HCT116 (cell line): ENCODE results near the gene KYNU. TPM values are rescaled to one million over a fixed set of nuclear protein-coding genes. Genes with fewer than 3 reads are reported as not detected.

Source experiments
- ATAC-seq: fragments of 200-7000 bp; cut with Tn5 transposase; 2 replicates; pipeline ENCODE4 v1.9.1; 2020; ENCODE audit warnings: mild to moderate bottlenecking, moderate library complexity
- BruUV-seq: library from RNA; stranded (reverse); fragments of 400-500 nt; replicated peaks from 2 replicates; lab custom pipeline; 2021; lab: Mats Ljungman, UMichigan
- CTCF ChIA-PET: fragments of 300-600 bp; sonication (Branson Sonifier 250); formaldehyde crosslinking; loops from one replicate; lab custom pipeline; 2021; ENCODE audit warnings: antibody characterized with exemption; lab: Charles Lee
- POLR2A ChIA-PET: fragments of 300-600, 350-600 bp; sonication (Branson Sonifier 250); formaldehyde crosslinking; loops from one replicate; lab custom pipeline; 2021; ENCODE audit warnings: antibody characterized with exemption; lab: Charles Lee
- RAD21 ChIA-PET, 2 experiments: fragments of 300-600 bp; sonication (Branson Sonifier 250); formaldehyde crosslinking; loops; one replicate each; lab custom pipeline; 2023; ENCODE audit warnings: low total read pairs in 2 of 2; ENCODE audit not compliant: uncharacterized antibody in 2 of 2, unreplicated experiment in 2 of 2, low non-redundant PET in 1 of 2; lab: Charles Lee
- DNase-seq: peaks from one replicate; pipeline ENCODE4 v3.0.0-alpha.2; 2010; ENCODE audit warnings: low read depth, low spot score
- H2AFZ ChIP-seq: fragments of 200-600 bp; shearing (Covaris generic), sonication (generic); 2 replicates; pipeline ENCODE4 v1.6.1; 2017; ENCODE audit warnings: low read depth, mixed run types, mixed read lengths, antibody characterized with exemption, low read length; ENCODE audit not compliant: poor library complexity, severe bottlenecking
- H3K27ac ChIP-seq: 2 replicates; pipeline ENCODE4 v1.5.1; 2012; ENCODE audit warnings: low read depth, low read length
- H3K27me3 ChIP-seq: fragments of 200-600 bp; sonication (generic); 2 replicates; pipeline ENCODE4 v1.6.1; 2016; ENCODE audit warnings: mixed run types, low read length, mixed read lengths; ENCODE audit not compliant: insufficient read depth
- H3K36me3 ChIP-seq, 2 experiments: fragments of 200-500 bp in 1 of 2; fragments of 200-600 bp in 1 of 2; sonication (Bioruptor generic) in 1 of 2; sonication (generic) in 1 of 2; 2 replicates each; pipeline versions ENCODE4 v1.5.1 to v1.6.1; 2014 to 2016; ENCODE audit warnings: low read length in 2 of 2, inconsistent platforms in 1 of 2, mixed read lengths in 1 of 2, mixed run types in 1 of 2; ENCODE audit not compliant: insufficient read depth in 2 of 2, control insufficient read depth in 1 of 2
- H3K4me1 ChIP-seq, 2 experiments: fragments of 200-600 bp in 1 of 2; sonication (generic) in 1 of 2; 2 replicates each; pipeline versions ENCODE4 v1.5.1 to v1.6.1; 2012 to 2017; ENCODE audit warnings: low read length in 2 of 2, inconsistent platforms in 1 of 2, mild to moderate bottlenecking in 1 of 2, mixed read lengths in 1 of 2, mixed run types in 1 of 2, moderate library complexity in 1 of 2; ENCODE audit not compliant: insufficient read depth in 2 of 2, control insufficient read depth in 1 of 2
- H3K4me2 ChIP-seq: fragments of 200-600 bp; sonication (generic); 2 replicates; pipeline ENCODE4 v1.6.1; 2017; ENCODE audit warnings: mixed run types, low read length, mixed read lengths
- H3K4me3 ChIP-seq, 2 experiments: fragments of 200-600 bp in 1 of 2; sonication (generic) in 1 of 2; replicated peaks in 1 of 2; 2 replicates each; pipeline ENCODE4 v1.5.1; 2011 to 2016; ENCODE audit warnings: low read length in 2 of 2, control low read depth in 1 of 2, low read depth in 1 of 2, mild to moderate bottlenecking in 1 of 2, mixed read lengths in 1 of 2, mixed run types in 1 of 2
- H3K79me2 ChIP-seq: fragments of 200-600 bp; sonication (generic); 2 replicates; pipeline ENCODE4 v1.6.1; 2017; ENCODE audit warnings: mild to moderate bottlenecking, mixed run types, low read length, moderate library complexity, mixed read lengths; ENCODE audit not compliant: insufficient read depth
- H3K9ac ChIP-seq: fragments of 200-600 bp; sonication (generic); 2 replicates; pipeline ENCODE4 v1.6.1; 2016; ENCODE audit warnings: low read length, mixed read lengths
- H3K9me2 ChIP-seq: fragments of 200-600 bp; sonication (generic), shearing (Covaris generic); 2 replicates; pipeline ENCODE4 v1.6.1; 2017; ENCODE audit warnings: mixed run types, mild to moderate bottlenecking, moderate library complexity; ENCODE audit not compliant: insufficient read depth
- H3K9me3 ChIP-seq, 2 experiments: fragments of 200-500 bp in 1 of 2; fragments of 200-600 bp in 1 of 2; sonication (Bioruptor generic) in 1 of 2; sonication (generic) in 1 of 2; 2 replicates each; pipeline ENCODE4 v1.6.1; 2014 to 2017; ENCODE audit warnings: low read length in 2 of 2, mixed read lengths in 2 of 2, inconsistent platforms in 1 of 2, low read depth in 1 of 2, mild to moderate bottlenecking in 1 of 2, mixed run types in 1 of 2, moderate library complexity in 1 of 2; ENCODE audit not compliant: control insufficient read depth in 1 of 2, insufficient read depth in 1 of 2
- H4K20me1 ChIP-seq: fragments of 200-600 bp; sonication (generic), shearing (Covaris generic); 2 replicates; pipeline ENCODE4 v1.6.1; 2017; ENCODE audit warnings: mixed run types, mild to moderate bottlenecking, moderate library complexity; ENCODE audit not compliant: insufficient read depth
- CBX3 ChIP-seq: IDR thresholded peaks from 2 replicates; pipeline ENCODE4 v1.6.1; 2012; ENCODE audit warnings: low read depth
- CEBPB ChIP-seq: IDR thresholded peaks from 2 replicates; pipeline ENCODE4 v1.6.1; 2012; ENCODE audit warnings: low read depth
- EGR1 ChIP-seq: IDR thresholded peaks from 2 replicates; pipeline ENCODE4 v1.6.1; 2012; ENCODE audit warnings: low read depth
- EZH2 ChIP-seq: fragments of 200-600 bp; sonication (generic); IDR thresholded peaks from 2 replicates; pipeline ENCODE4 v1.6.1; 2017; ENCODE audit warnings: antibody characterized with exemption, mixed run types
- JUND ChIP-seq: IDR thresholded peaks from 2 replicates; pipeline ENCODE4 v1.6.1; 2012
- POLR2A ChIP-seq: IDR thresholded peaks from 2 replicates; pipeline ENCODE4 v1.7.0; 2011; ENCODE audit warnings: borderline replicate concordance; ENCODE audit not compliant: insufficient read depth, insufficient read length; ENCODE audit errors: extremely low read depth
- POLR2AphosphoS5 ChIP-seq: IDR thresholded peaks from 2 replicates; pipeline ENCODE4 v1.6.1; 2011; ENCODE audit warnings: mild to moderate bottlenecking, low read depth, low read length, moderate library complexity
- RAD21 ChIP-seq: IDR thresholded peaks from 2 replicates; pipeline ENCODE4 v1.6.1; 2012; ENCODE audit warnings: low read depth, mild to moderate bottlenecking
- SIN3A ChIP-seq: IDR thresholded peaks from 2 replicates; pipeline ENCODE4 v1.6.1; 2012; ENCODE audit warnings: low read depth
- SRF ChIP-seq: IDR thresholded peaks from 2 replicates; pipeline ENCODE4 v1.6.1; 2012; ENCODE audit warnings: low read depth
- YY1 ChIP-seq: IDR thresholded peaks from 2 replicates; pipeline ENCODE4 v1.6.1; 2011; ENCODE audit warnings: low read length, low read depth, moderate library complexity, mild to moderate bottlenecking; ENCODE audit not compliant: insufficient replicate concordance; ENCODE audit errors: extremely low read depth
- ZFX ChIP-seq: fragments of 450-650 bp; IDR thresholded peaks from 2 replicates; pipeline ENCODE4 v1.6.1; 2017
- intact Hi-C: fragments of 100-400 bp; cut with micrococcal nuclease; formaldehyde crosslinking; loops from 2 replicates; pipeline ENCODE4 v1.10.0; 2022
- total RNA-seq: library from RNA; stranded (reverse); gene quantifications from one replicate; pipeline ENCODE4 v1.2.1, GENCODE V29; 2021; ENCODE audit not compliant: unreplicated experiment
- TF ChIP-seq, protein P1 (sequence below), 3 experiments: fragments of 200-600 bp in 1 of 3; sonication (generic) in 1 of 3; IDR thresholded peaks in 2 of 3; conservative IDR thresholded peaks in 1 of 3; 2 replicates each; pipeline ENCODE4 v1.5.1; 2012 to 2017; ENCODE audit warnings: low read depth in 2 of 3, low read length in 2 of 3, antibody characterized with exemption in 1 of 3, borderline replicate concordance in 1 of 3, control low read depth in 1 of 3, mild to moderate bottlenecking in 1 of 3, mixed read lengths in 1 of 3, mixed run types in 1 of 3, moderate library complexity in 1 of 3; ENCODE audit not compliant: insufficient read depth in 1 of 3
- TF ChIP-seq, protein P2 (sequence below): IDR thresholded peaks from 2 replicates; pipeline ENCODE4 v1.6.1; 2011; ENCODE audit warnings: mild to moderate bottlenecking, low read length, moderate library complexity; ENCODE audit not compliant: insufficient replicate concordance; ENCODE audit errors: extremely low read depth

The KYNU gene
- total RNA-seq, 1 experiment from 2014 or later, result 0.22 TPM

DNA sequence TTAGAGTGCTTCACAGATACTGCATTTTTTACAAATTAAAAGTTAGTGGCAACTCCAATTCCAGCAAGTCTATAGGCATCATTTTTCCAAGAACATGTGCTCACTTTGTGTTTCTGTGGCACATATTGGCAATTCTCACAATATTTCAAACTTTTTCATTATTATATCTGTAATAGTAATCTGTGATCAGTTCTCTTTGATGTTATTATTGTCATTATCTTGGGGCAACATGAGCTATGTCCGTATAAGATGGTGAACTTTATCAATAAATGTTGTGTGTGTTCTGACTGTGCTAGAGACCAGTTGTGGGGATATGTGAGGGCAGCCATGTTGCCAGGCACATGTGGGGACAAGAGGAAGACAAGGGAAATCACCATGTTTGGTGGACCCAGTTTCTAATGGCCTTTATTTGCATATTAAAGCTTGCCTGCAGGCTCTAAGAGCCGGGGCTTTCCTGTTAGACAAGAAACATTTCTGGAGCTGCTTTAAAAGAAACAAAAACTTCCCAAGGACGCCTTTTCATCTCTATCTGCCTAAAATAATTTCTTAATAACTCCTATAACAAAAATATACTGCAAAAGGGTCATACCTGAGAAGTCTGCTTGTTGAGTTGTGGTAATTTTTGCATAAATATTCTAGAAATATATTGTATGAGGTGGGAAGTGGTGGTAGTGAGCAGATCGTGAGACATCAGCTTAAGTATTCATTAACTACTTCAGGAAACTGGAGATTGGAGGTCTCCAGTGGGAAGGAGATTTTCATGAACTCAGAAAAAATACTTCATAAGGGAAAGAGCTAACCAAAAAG is 37.2 kb downstream of the KYNU start:
- ChIA-PET POLR2A (no interaction called here), CTCF (no interaction called here), RAD21 (no interaction called here)
- intact Hi-C loops, result no loop called here
- H3K9me3 ChIP-seq, result no peaks in the 10 kb centered on the region
- H4K20me1 ChIP-seq, result no peaks in the 10 kb centered on the region
- TF ChIP-seq RAD21 (no peak), SIN3A (no peak), POLR2A (no peak), YY1 (no peak), ZFX (no peak), JUND (no peak), EZH2 (no peak)
- TF ChIP-seq, protein P1, sequence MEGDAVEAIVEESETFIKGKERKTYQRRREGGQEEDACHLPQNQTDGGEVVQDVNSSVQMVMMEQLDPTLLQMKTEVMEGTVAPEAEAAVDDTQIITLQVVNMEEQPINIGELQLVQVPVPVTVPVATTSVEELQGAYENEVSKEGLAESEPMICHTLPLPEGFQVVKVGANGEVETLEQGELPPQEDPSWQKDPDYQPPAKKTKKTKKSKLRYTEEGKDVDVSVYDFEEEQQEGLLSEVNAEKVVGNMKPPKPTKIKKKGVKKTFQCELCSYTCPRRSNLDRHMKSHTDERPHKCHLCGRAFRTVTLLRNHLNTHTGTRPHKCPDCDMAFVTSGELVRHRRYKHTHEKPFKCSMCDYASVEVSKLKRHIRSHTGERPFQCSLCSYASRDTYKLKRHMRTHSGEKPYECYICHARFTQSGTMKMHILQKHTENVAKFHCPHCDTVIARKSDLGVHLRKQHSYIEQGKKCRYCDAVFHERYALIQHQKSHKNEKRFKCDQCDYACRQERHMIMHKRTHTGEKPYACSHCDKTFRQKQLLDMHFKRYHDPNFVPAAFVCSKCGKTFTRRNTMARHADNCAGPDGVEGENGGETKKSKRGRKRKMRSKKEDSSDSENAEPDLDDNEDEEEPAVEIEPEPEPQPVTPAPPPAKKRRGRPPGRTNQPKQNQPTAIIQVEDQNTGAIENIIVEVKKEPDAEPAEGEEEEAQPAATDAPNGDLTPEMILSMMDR (IDR thresholded peaks at IDR 0.05 in 2 of 3, conservative IDR thresholded peaks at IDR 0.05 in 1 of 3; ENCODE audit: borderline replicate concordance in 1 of 3, insufficient read depth in 1 of 3, low read depth in 2 of 3, low read length in 2 of 3), result no peak
- no peaks in the 10 kb centered on the region for H3K9me2 ChIP-seq
- no peak overlapping the region for H3K4me3 ChIP-seq
- H3K79me2 ChIP-seq, result no peaks in the 10 kb centered on the region
- no peak overlapping the region for H3K9ac ChIP-seq
- no peak overlapping the region for H3K27ac ChIP-seq
- H3K36me3 ChIP-seq, result no peaks in the 10 kb centered on the region
- H3K4me1 ChIP-seq, result no peaks in the 10 kb centered on the region
- no peaks in the 10 kb centered on the region for H3K27me3 ChIP-seq
- no TSS peak for BruUV-seq
- no peak for DNase-seq
- H3K4me2 ChIP-seq, result no peak overlapping the region
- no peak overlapping the region for H2AFZ ChIP-seq
- no peak for ATAC-seq

DNA sequence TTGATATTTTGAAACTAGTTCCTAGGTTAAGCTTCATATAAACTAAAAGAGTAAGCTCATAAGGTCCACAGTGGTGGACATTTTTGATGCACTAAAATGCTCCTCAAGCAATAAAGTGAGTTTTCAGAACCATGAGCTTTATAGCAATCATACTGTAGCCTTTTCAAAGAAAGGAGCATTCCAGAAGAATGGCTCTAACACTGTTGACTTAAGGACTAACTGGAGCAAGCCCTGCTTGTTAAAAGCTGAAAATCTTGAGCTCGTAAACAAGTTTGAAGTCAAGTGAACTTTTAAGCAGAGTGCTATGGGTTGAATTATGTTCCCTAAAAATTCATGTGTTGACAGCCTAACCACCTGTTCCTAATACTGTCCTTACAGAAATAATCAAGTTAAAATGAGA is 38.0 kb downstream of the KYNU start:
- ChIA-PET CTCF (no interaction called here), RAD21 (no interaction called here), POLR2A (no interaction called here)
- H2AFZ ChIP-seq, result no peak overlapping the region
- H3K4me1 ChIP-seq, result no peaks in the 10 kb centered on the region
- H3K79me2 ChIP-seq, result no peaks in the 10 kb centered on the region
- H3K9me3 ChIP-seq, result no peaks in the 10 kb centered on the region
- ATAC-seq, result no peak
- H3K36me3 ChIP-seq, result no peaks in the 10 kb centered on the region
- intact Hi-C loops, result no loop called here
- H3K27me3 ChIP-seq, result no peaks in the 10 kb centered on the region
- DNase-seq, result no peak
- H3K4me3 ChIP-seq, result no peak overlapping the region
- TF ChIP-seq ZFX, result no peak
- no peak for TF ChIP-seq EGR1
- TF ChIP-seq RAD21, result no peak
- no peak for TF ChIP-seq CEBPB
- TF ChIP-seq CBX3, result no peak
- no peak for TF ChIP-seq SRF
- TF ChIP-seq, protein P2, sequence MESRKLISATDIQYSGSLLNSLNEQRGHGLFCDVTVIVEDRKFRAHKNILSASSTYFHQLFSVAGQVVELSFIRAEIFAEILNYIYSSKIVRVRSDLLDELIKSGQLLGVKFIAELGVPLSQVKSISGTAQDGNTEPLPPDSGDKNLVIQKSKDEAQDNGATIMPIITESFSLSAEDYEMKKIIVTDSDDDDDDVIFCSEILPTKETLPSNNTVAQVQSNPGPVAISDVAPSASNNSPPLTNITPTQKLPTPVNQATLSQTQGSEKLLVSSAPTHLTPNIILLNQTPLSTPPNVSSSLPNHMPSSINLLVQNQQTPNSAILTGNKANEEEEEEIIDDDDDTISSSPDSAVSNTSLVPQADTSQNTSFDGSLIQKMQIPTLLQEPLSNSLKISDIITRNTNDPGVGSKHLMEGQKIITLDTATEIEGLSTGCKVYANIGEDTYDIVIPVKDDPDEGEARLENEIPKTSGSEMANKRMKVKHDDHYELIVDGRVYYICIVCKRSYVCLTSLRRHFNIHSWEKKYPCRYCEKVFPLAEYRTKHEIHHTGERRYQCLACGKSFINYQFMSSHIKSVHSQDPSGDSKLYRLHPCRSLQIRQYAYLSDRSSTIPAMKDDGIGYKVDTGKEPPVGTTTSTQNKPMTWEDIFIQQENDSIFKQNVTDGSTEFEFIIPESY, result no peak
- no peak for TF ChIP-seq JUND
- no peak for TF ChIP-seq POLR2AphosphoS5
- no peak overlapping the region for H3K4me2 ChIP-seq
- BruUV-seq, result no TSS peak
- H3K9me2 ChIP-seq, result no peaks in the 10 kb centered on the region
- H4K20me1 ChIP-seq, result no peaks in the 10 kb centered on the region
- H3K27ac ChIP-seq, result no peak overlapping the region
- no peak overlapping the region for H3K9ac ChIP-seq
